Immature natural killer cell (primary cell): Measurements from ENCODE around the gene P4HTM. TPM values are rescaled to one million over a fixed set of nuclear protein-coding genes. Genes with fewer than 3 reads are reported as not detected.

ENCODE experiments used
- DNase-seq, 3 donors: peaks; one replicate each; pipeline ENCODE4 v3.0.0; 2022; ENCODE audit warnings: mixed read lengths in 1 of 3
- H3K27ac Mint-ChIP-seq, 6 donors: one replicate each; pipeline ENCODE4 v1.8.0; 2020; ENCODE audit warnings: mixed read lengths in 6 of 6, mild to moderate bottlenecking in 5 of 6, inconsistent platforms in 4 of 6, moderate library complexity in 3 of 6
- H3K27me3 Mint-ChIP-seq, 3 donors: one replicate each; pipeline ENCODE4 v1.8.0; 2020 to 2021; ENCODE audit warnings: low read depth in 3 of 3, mild to moderate bottlenecking in 3 of 3, mixed read lengths in 3 of 3, moderate library complexity in 3 of 3, inconsistent platforms in 1 of 3
- H3K36me3 Mint-ChIP-seq, 3 donors: one replicate each; pipeline ENCODE4 v1.8.0; 2020; ENCODE audit warnings: mixed read lengths in 3 of 3, inconsistent platforms in 2 of 3, mild to moderate bottlenecking in 2 of 3
- H3K4me1 Mint-ChIP-seq, 2 donors: one replicate each; pipeline ENCODE4 v1.8.0; 2020; ENCODE audit warnings: inconsistent platforms in 2 of 2, mild to moderate bottlenecking in 2 of 2, mixed read lengths in 2 of 2, moderate library complexity in 1 of 2
- H3K4me3 Mint-ChIP-seq, 5 donors: one replicate each; pipeline ENCODE4 v1.8.0; 2020; ENCODE audit warnings: mild to moderate bottlenecking in 5 of 5, mixed read lengths in 5 of 5, inconsistent platforms in 3 of 5, moderate library complexity in 3 of 5
- H3K9me3 Mint-ChIP-seq, 6 donors: one replicate each; pipeline ENCODE4 v1.8.0; 2020; ENCODE audit warnings: mild to moderate bottlenecking in 6 of 6, mixed read lengths in 6 of 6, inconsistent platforms in 4 of 6, moderate library complexity in 3 of 6
- polyA plus RNA-seq, 3 donors: library from polyadenylated mRNA; unstranded; fragments of 300-500 nt; fragmentation: Illumina TruSeq; gene quantifications; one replicate each; pipeline ENCODE4 v1.2.3, GENCODE V29; 2021

P4HTM gene
- polyA plus RNA-seq, 3 donors from 2014 or later, result 16.8 to 26.8 (median 24.9) TPM

GRCh38 chr3:49026536-49026935 lies 36.5 kb downstream of the P4HTM start:
- Mint-ChIP-seq H3K27me3 (peaks cover 7 to 17% (median 13%) of the 10 kb centered on the region in 3 donors), H3K4me3 (no peak overlapping the region), H3K36me3 (peaks cover 2 to 16% (median 3%) of the 10 kb centered on the region in 3 donors), H3K4me1 (peaks cover 43 to 47% of the 10 kb centered on the region in 2 donors), H3K27ac (peak overlapping the region in 4 of 6 donors; percentile 12 to 79 (median 50)), H3K9me3 (no peaks in the 10 kb centered on the region)
- no peak for DNase-seq

GRCh38 chr3:49027634-49028033 lies 37.6 kb downstream of the P4HTM start:
- DNase-seq, result no peak
- Mint-ChIP-seq H3K27me3 (peaks cover 7 to 15% (median 13%) of the 10 kb centered on the region in 3 donors), H3K9me3 (no peaks in the 10 kb centered on the region), H3K27ac (peak overlapping the region in 5 of 6 donors; percentile 21 to 99 (median 97)), H3K4me1 (peaks cover 39 to 43% of the 10 kb centered on the region in 2 donors), H3K36me3 (peaks cover 4 to 26% (median 10%) of the 10 kb centered on the region in 3 donors), H3K4me3 (no peak overlapping the region)

GRCh38 chr3:49028298-49028672 lies 38.2 kb downstream of the P4HTM start:
- H3K36me3 Mint-ChIP-seq, result peaks cover 4 to 27% (median 10%) of the 10 kb centered on the region in 3 donors
- peak overlapping the region; percentile 91 to 99 (median 98) for H3K27ac Mint-ChIP-seq
- H3K27me3 Mint-ChIP-seq, result peaks cover 5 to 14% (median 13%) of the 10 kb centered on the region in 3 donors
- no peak for DNase-seq
- H3K9me3 Mint-ChIP-seq, result no peaks in the 10 kb centered on the region
- H3K4me3 Mint-ChIP-seq, result peak overlapping the region; percentile 84 to 94 (median 92)
- peaks cover 33 to 36% of the 10 kb centered on the region in 2 donors for H3K4me1 Mint-ChIP-seq

GRCh38 chr3:49028673-49029562 lies 38.9 kb downstream of the P4HTM start, which contains the start of gene IMPDH2:
IMPDH2 (minus strand) TSS chr3:49029398; CDS start chr3:49029350, 48 bp downstream.
- H3K4me1 Mint-ChIP-seq, result peaks cover 29 to 35% of the 10 kb centered on the region in 2 donors

GRCh38 chr3:49029563-49029884 lies 39.5 kb downstream of the P4HTM start:
- Mint-ChIP-seq H3K27me3 (peaks cover 5 to 11% (median 11%) of the 10 kb centered on the region in 3 donors), H3K9me3 (no peaks in the 10 kb centered on the region), H3K36me3 (peaks cover 4 to 21% (median 10%) of the 10 kb centered on the region in 3 donors), H3K4me3 (peak overlapping the region; percentile 84 to 94 (median 92)), H3K27ac (peak overlapping the region; percentile 91 to 99 (median 98)), H3K4me1 (peaks cover 25 to 35% of the 10 kb centered on the region in 2 donors)
- no peak for DNase-seq

More at GRCh38 chr3:49028673-49029562, 38.9 kb downstream of the P4HTM start, which contains the start of gene IMPDH2:
- H3K27ac Mint-ChIP-seq, result peak within 1 kb of the TSS; percentile 91 to 99 (median 98)
- H3K4me3 Mint-ChIP-seq, result peak within 1 kb of the TSS; percentile 84 to 94 (median 92)
- peak; percentile 94 to 95 (median 95) for DNase-seq
- H3K27me3 Mint-ChIP-seq, result peaks cover 5 to 11% (median 11%) of the 10 kb centered on the region in 3 donors
- no peaks in the 10 kb centered on the region for H3K9me3 Mint-ChIP-seq
- H3K36me3 Mint-ChIP-seq, result peaks cover 4 to 25% (median 10%) of the 10 kb centered on the region in 3 donors

- peaks cover 5 to 11% (median 11%) of the 10 kb centered on the region in 3 donors for H3K27me3 Mint-ChIP-seq
- H3K27ac Mint-ChIP-seq, result peak overlapping the region; percentile 59 to 99 (median 92)
- H3K4me3 Mint-ChIP-seq, result no peak overlapping the region
- no peaks in the 10 kb centered on the region for H3K9me3 Mint-ChIP-seq
- no peak for DNase-seq
- peaks cover 10 to 28% (median 10%) of the 10 kb centered on the region in 3 donors for H3K36me3 Mint-ChIP-seq
- peaks cover 25 to 35% of the 10 kb centered on the region in 2 donors for H3K4me1 Mint-ChIP-seq
These were observed 40.3 kb downstream of the P4HTM start for GRCh38 chr3:49030321-49030720.

- Mint-ChIP-seq H3K27ac (peak overlapping the region in 1 of 6 donors; percentile 23), H3K4me3 (no peak overlapping the region), H3K4me1 (peaks cover 21% of the 10 kb centered on the region in 2 donors), H3K9me3 (no peaks in the 10 kb centered on the region), H3K27me3 (peaks cover 5 to 13% (median 11%) of the 10 kb centered on the region in 3 donors), H3K36me3 (peaks cover 13 to 27% (median 14%) of the 10 kb centered on the region in 3 donors)
- DNase-seq, result no peak
These were observed 42.7 kb downstream of the P4HTM start for GRCh38 chr3:49032646-49033304.

GRCh38 chr3:49034650-49035049 lies 44.6 kb downstream of the P4HTM start:
- H3K36me3 Mint-ChIP-seq, result peaks cover 13 to 27% (median 14%) of the 10 kb centered on the region in 3 donors
- peaks cover 3 to 4% of the 10 kb centered on the region in 2 donors for H3K4me1 Mint-ChIP-seq
- peak overlapping the region in 1 of 6 donors; percentile 69 for H3K27ac Mint-ChIP-seq
- peaks cover 0 to 4% (median 3%) of the 10 kb centered on the region in 3 donors for H3K27me3 Mint-ChIP-seq
- DNase-seq, result no peak
- H3K9me3 Mint-ChIP-seq, result no peaks in the 10 kb centered on the region
- no peak overlapping the region for H3K4me3 Mint-ChIP-seq

- Mint-ChIP-seq H3K9me3 (no peaks in the 10 kb centered on the region), H3K27me3 (peaks cover 0 to 3% (median 0%) of the 10 kb centered on the region in 3 donors), H3K27ac (no peak overlapping the region), H3K4me1 (no peaks in the 10 kb centered on the region), H3K4me3 (no peak overlapping the region), H3K36me3 (peaks cover 13 to 31% (median 14%) of the 10 kb centered on the region in 3 donors)
- DNase-seq, result no peak
These were observed 45.2 kb downstream of the P4HTM start for GRCh38 chr3:49035281-49035680.

GRCh38 chr3:49053543-49053942 lies 63.5 kb downstream of the P4HTM start:
- no peak overlapping the region for H3K4me3 Mint-ChIP-seq
- H3K9me3 Mint-ChIP-seq, result no peaks in the 10 kb centered on the region
- H3K27ac Mint-ChIP-seq, result no peak overlapping the region
- H3K27me3 Mint-ChIP-seq, result peaks cover 0 to 2% (median 2%) of the 10 kb centered on the region in 3 donors
- DNase-seq, result no peak
- H3K4me1 Mint-ChIP-seq, result peaks cover 6 to 16% of the 10 kb centered on the region in 2 donors
- peaks cover 11 to 28% (median 12%) of the 10 kb centered on the region in 3 donors for H3K36me3 Mint-ChIP-seq

GRCh38 chr3:49054344-49054862 lies 64.4 kb downstream of the P4HTM start:
- no peak for DNase-seq
- Mint-ChIP-seq H3K36me3 (peaks cover 11 to 28% (median 12%) of the 10 kb centered on the region in 3 donors), H3K27me3 (peaks cover 0 to 2% (median 2%) of the 10 kb centered on the region in 3 donors), H3K9me3 (no peaks in the 10 kb centered on the region), H3K4me1 (peaks cover 6 to 16% of the 10 kb centered on the region in 2 donors), H3K27ac (peak overlapping the region in 3 of 6 donors; percentile 14 to 51 (median 51)), H3K4me3 (no peak overlapping the region)
